Adrenal gland (tissue), 5 donors: ENCODE measurements around the gene CRISPLD2.

Source experiments
- POLR2A ChIP-seq, 2 donors: fragments of 450-650 bp; IDR thresholded peaks; one replicate each; pipeline ENCODE4 v1.6.1; 2017; ENCODE audit warnings: antibody characterized with exemption in 2 of 2, mild to moderate bottlenecking in 2 of 2, moderate library complexity in 1 of 2
- TF ChIP-seq, protein P1 (sequence below), 6 experiments: fragments of 450-650 bp in 4 of 6; fragments of 200-600 bp in 2 of 6; sonication (generic) in 1 of 6; IDR thresholded peaks; 1 replicate in 5 of 6; 2 replicates in 1 of 6; pipeline versions ENCODE4 v1.5.1 to v1.8.0; 2016 to 2021; ENCODE audit warnings: antibody characterized with exemption in 6 of 6, mild to moderate bottlenecking in 2 of 6, moderate library complexity in 1 of 6
- donor health status: DM: no; HTN: no; CAD: no.

DNA sequence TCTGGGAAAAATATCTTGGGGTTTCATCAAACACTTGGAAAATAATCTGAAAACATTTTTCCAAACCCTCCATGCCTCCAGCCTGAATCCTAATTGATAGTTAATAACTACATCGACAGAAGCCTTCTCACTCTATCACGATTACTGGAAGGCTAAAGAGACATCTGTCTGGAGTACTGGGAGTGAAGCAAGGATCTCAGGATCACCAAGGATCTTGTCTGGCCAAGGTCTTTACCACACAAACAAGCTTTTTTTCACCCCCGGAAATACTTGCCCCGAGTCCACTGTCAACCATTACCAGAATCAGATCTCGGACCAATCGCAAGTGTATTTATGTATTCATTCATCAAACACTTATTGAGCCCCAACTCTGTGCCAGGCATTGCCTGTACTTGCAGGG, 28.3 kb upstream of the CRISPLD2 start:
- TF ChIP-seq, protein P1, sequence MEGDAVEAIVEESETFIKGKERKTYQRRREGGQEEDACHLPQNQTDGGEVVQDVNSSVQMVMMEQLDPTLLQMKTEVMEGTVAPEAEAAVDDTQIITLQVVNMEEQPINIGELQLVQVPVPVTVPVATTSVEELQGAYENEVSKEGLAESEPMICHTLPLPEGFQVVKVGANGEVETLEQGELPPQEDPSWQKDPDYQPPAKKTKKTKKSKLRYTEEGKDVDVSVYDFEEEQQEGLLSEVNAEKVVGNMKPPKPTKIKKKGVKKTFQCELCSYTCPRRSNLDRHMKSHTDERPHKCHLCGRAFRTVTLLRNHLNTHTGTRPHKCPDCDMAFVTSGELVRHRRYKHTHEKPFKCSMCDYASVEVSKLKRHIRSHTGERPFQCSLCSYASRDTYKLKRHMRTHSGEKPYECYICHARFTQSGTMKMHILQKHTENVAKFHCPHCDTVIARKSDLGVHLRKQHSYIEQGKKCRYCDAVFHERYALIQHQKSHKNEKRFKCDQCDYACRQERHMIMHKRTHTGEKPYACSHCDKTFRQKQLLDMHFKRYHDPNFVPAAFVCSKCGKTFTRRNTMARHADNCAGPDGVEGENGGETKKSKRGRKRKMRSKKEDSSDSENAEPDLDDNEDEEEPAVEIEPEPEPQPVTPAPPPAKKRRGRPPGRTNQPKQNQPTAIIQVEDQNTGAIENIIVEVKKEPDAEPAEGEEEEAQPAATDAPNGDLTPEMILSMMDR (IDR thresholded peaks at IDR 0.05) = no peak
- no peak for TF ChIP-seq POLR2A (IDR thresholded peaks at IDR 0.05)
